ENCODE results near the gene CDH13.

The CDH13 gene

DNA sequence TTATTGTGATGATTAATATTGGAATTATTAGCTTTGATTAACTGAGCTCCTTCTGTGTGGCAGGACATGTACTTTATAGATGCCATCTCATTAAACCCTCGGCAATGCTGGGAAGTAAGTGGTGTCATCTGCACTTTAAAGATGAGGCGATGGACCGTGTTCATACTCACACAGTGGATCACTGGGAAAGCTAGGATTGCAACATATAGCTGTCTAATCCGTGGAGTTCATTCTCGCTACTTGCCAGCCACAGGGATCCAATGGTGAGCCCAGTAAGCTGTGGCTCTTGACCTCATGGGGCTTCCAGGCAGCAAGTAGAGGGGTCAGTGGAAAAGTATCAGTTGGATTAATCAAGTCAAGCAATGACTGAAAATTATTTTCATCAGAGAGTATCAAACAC lies 587.9 kb downstream of the CDH13 start:
- no peak overlapping the region for H3K27ac ChIP-seq
- TF ChIP-seq, protein P1, sequence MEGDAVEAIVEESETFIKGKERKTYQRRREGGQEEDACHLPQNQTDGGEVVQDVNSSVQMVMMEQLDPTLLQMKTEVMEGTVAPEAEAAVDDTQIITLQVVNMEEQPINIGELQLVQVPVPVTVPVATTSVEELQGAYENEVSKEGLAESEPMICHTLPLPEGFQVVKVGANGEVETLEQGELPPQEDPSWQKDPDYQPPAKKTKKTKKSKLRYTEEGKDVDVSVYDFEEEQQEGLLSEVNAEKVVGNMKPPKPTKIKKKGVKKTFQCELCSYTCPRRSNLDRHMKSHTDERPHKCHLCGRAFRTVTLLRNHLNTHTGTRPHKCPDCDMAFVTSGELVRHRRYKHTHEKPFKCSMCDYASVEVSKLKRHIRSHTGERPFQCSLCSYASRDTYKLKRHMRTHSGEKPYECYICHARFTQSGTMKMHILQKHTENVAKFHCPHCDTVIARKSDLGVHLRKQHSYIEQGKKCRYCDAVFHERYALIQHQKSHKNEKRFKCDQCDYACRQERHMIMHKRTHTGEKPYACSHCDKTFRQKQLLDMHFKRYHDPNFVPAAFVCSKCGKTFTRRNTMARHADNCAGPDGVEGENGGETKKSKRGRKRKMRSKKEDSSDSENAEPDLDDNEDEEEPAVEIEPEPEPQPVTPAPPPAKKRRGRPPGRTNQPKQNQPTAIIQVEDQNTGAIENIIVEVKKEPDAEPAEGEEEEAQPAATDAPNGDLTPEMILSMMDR (conservative IDR thresholded peaks at IDR 0.05): no peak
- TF ChIP-seq ZFX (IDR thresholded peaks at IDR 0.05): no peak

DNA sequence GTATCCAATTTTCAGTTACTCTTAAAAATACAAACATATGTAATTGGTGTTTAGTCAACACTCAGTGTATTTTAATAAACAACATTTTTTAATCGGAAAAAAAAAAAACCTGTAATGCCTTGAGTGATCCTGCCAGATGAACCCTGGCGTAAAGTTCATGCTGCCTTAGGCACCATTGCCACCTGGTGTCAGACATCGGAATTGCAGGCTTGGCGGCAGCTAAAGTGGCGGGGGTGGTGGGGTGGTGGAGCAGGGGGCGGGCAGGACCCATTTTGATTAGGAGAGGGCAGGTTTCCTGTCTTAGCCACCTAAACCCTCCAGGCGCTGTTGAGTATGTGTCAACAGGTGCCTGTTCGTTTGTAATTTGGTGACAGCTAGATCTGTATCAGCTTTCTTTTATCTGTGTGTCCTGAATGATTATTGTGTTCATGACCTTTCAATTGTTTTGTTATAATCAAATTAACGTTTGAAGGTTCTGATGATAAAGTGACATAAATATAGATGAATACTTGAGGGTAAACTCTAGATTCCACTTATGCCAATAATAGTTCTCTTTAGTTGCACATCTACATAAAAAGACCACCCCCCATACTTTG lies 588.7 kb downstream of the CDH13 start:
- TF ChIP-seq ZFX (IDR thresholded peaks at IDR 0.05): no peak
- TF ChIP-seq, protein P1 (conservative IDR thresholded peaks at IDR 0.05): peak; percentile 94
- H3K27ac ChIP-seq: no peak overlapping the region

DNA sequence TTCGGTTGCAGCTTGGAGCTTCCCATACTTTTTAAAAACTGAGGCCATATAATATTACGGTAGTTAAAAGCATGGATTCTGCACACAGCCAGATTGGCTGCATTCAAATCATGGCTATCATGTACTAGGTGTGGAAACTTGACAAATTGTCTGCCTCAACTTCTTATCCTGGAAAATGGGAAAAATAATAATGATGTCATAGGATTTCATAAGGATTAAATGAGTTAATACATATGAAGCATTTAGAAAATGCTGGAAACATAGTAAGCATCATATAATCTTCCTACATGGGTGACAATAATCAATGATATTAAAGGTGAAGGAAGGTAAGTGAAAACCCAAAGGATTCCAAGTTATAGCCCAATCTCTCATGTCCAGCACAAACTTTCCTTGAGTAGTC lies 592.5 kb downstream of the CDH13 start:
- H3K27ac ChIP-seq: no peak overlapping the region
- no peak for TF ChIP-seq ZFX (IDR thresholded peaks at IDR 0.05)
- TF ChIP-seq, protein P1 (conservative IDR thresholded peaks at IDR 0.05): no peak

DNA sequence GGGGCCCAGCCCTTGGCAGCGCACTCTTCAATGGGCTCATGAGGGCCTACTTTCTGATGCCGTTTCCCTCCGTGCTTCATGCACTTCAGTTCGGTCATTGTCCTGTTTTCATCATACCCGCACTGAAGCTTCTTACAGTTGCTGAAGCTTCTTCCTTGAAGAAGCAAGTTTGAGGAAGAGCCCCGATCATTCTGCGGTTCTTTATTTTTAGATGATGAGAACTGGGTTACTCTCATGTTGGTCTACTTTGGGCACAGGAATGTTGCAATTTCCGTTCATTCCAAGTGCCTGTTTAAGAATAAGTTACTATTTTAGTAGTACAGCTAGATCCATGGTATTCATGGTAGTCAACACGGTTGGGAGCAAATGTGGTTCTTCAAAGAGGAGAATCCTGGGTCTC lies 593.3 kb downstream of the CDH13 start:
- TF ChIP-seq ZFX (IDR thresholded peaks at IDR 0.05): no peak
- TF ChIP-seq, protein P1 (conservative IDR thresholded peaks at IDR 0.05): no peak
- H3K27ac ChIP-seq: no peak overlapping the region

DNA sequence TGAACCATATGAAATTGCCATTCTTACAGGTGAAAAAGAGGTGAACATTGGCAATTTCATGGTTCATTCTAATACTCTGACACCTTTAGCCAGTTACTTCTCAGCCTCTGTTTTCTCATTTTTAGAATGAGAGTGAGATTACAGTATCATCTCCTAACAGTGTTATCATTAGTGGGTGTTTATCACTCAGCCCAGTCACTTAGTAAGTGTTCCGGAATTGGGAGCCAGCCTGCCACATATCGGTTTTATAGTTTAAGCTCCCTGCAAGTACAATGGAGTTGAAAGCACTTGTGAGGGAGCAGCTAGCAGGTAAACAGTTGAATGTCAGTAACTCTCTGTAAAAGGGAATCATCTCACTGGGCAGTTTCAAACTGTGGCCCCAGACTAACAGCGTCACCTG lies 597.9 kb downstream of the CDH13 start:
- TF ChIP-seq, protein P1 (conservative IDR thresholded peaks at IDR 0.05): no peak
- no peak overlapping the region for H3K27ac ChIP-seq

DNA sequence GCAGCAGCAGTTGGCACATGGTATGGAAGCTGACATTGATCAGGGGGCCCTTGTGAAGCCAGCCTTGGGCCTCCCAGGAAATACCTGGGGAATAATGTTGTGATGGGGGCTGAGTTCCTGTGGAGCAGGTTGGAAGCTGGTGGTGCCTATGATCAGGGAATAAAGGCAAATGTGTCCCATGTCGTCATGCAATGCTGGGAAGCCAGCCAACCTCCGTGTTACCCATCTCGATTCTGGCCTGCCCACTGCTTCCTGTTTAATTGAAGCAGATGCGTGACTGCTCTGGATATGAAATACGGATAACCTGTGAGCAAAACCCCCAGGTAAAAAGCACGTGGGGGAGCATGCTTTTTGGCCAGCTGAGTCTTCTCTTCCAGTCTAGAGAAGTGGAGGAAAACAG lies 600.6 kb downstream of the CDH13 start:
- TF ChIP-seq ZFX (IDR thresholded peaks at IDR 0.05): no peak
- TF ChIP-seq, protein P1 (conservative IDR thresholded peaks at IDR 0.05): no peak
- H3K27ac ChIP-seq: no peak overlapping the region

DNA sequence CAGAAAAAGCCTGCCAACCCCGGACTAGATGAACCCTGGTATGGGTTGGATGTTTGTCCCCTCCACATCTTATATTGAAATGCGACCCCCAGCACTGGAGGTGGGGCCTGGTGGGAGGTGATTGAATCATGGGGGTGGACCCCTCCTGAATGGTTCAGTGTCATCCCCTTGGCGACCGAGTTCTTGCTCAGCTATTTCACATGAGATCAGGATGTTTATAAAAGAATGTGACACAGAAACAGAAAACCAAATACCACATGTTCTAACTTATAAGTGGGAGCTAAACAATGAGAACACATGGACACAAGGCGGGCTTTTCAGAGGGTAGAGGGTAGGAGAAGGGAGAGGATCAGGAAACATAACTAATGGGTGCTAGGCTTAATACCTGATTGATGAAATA lies 605.0 kb downstream of the CDH13 start:
- TF ChIP-seq, protein P1 (conservative IDR thresholded peaks at IDR 0.05): no peak
- TF ChIP-seq ZFX (IDR thresholded peaks at IDR 0.05): no peak

More for the DNA sequence above, 605.0 kb downstream of the CDH13 start:
- H3K27ac ChIP-seq: no peak overlapping the region
